Muscle of leg (tissue), 11 donors: ENCODE data around the gene GRIA4. TPM values are rescaled to one million over a fixed set of nuclear protein-coding genes. Genes with fewer than 3 reads are reported as not detected.
A peak's percentile ranks its signal among the peaks of the same experiment; 100 is the strongest.

Experiments used
- DNase-seq: peaks from one replicate; pipeline ENCODE4 v3.0.0; 2013
- H3K27ac ChIP-seq: one replicate; pipeline ENCODE4 v1.5.1; 2013; ENCODE audit warnings: mild to moderate bottlenecking, low read length, control low read depth
- H3K27me3 ChIP-seq: one replicate; pipeline ENCODE4 v1.6.1; 2013; ENCODE audit warnings: low read length; ENCODE audit not compliant: control insufficient read depth, insufficient read depth
- H3K36me3 ChIP-seq: one replicate; pipeline ENCODE4 v1.6.1; 2013; ENCODE audit warnings: low read length; ENCODE audit not compliant: control insufficient read depth, insufficient read depth
- H3K4me1 ChIP-seq: one replicate; pipeline ENCODE4 v1.6.1; 2013; ENCODE audit warnings: low read length; ENCODE audit not compliant: control insufficient read depth, insufficient read depth
- H3K4me3 ChIP-seq: one replicate; pipeline ENCODE4 v1.5.1; 2013; ENCODE audit warnings: low read length, control low read depth
- H3K9me3 ChIP-seq: replicated peaks from 2 replicates; pipeline ENCODE4 v1.6.1; 2013; ENCODE audit warnings: low read depth, low read length; ENCODE audit not compliant: control insufficient read depth
- WGBS: methylation state at CpG from one replicate; pipeline ENCODE4 v1.1.5; 2013; ENCODE audit warnings: missing lambda C conversion rate; ENCODE audit not compliant: insufficient coverage; 5-methylcytosine and 5-hydroxymethylcytosine counted together
- polyA plus RNA-seq, 8 donors: library from polyadenylated mRNA; unstranded; fragments of 120-200 nt; gene quantifications; one replicate each; pipeline versions ENCODE4 v1.2.1 to v1.2.3, GENCODE V29; 2013; ENCODE audit warnings: inconsistent platforms in 1 of 8, low replicate concordance in 1 of 8; ENCODE audit not compliant: insufficient read length in 8 of 8, insufficient read depth in 1 of 8
- total RNA-seq: library from RNA; stranded (reverse); fragments of 120-200 nt; gene quantifications from one replicate; pipeline ENCODE4 v1.2.4, GENCODE V29; 2013

GRIA4 gene
- total and polyA plus RNA-seq, 9 donors: 2.7 to 14.6 (median 7.8) TPM

DNA sequence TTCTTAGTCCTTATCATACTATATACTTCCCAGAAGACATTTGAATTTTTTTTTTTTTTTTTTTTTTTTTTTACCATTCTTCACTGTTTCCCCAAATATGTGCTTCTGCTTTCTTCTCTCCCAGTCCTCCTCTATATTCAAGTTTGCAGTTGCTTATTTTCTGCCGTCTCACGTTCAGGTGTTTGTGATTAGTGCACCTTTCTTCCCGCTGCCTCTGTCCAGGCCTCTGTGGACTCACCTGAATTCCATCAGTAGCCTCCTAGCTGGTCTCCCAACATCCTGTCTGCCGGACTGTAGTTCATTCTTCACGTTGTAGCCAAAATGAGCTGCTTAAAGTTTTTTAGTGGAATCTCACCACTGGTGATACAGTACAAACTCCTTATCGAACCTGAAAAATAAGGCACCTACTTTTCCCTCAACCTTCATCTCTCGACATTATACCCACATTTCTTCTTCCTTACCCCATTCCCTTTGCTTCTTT is 413.0 kb downstream of the GRIA4 start:
- no peaks in the 10 kb centered on the region for H3K36me3 ChIP-seq
- peaks cover 2% of the 10 kb centered on the region for H3K27me3 ChIP-seq
- H3K4me1 ChIP-seq: no peaks in the 10 kb centered on the region
- WGBS: 72% methylated on average over 6 of the region's 7 CpGs
- no peak for DNase-seq
- H3K4me3 ChIP-seq: peak overlapping the region; percentile 88
- peak overlapping the region; percentile 72 for H3K27ac ChIP-seq
- H3K9me3 ChIP-seq: no peaks in the 10 kb centered on the region

DNA sequence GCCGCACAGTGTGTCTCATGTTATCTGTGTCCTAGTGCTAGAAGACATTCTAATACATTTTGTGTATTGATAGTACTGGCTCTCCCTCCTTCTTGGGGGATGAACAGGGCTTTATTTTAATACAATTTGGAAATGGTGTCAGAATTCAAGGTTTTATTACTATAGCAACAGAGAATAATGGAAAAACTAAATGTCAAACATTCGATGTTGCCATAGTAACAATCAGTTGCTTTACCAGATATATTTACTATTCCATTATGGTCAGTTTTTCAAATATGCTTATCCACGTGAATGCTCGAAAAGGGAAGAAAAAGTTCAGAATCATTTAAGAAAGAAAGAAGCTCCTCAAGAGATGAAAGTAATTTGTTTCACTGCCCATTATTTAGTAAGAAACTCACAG is 420.7 kb downstream of the GRIA4 start:
- no peak overlapping the region for H3K4me3 ChIP-seq
- no peak for DNase-seq
- H3K27me3 ChIP-seq: no peaks in the 10 kb centered on the region
- no peaks in the 10 kb centered on the region for H3K36me3 ChIP-seq
- no peak overlapping the region for H3K27ac ChIP-seq
- no peaks in the 10 kb centered on the region for H3K9me3 ChIP-seq
- no peaks in the 10 kb centered on the region for H3K4me1 ChIP-seq
- WGBS: no CpG with 5 or more reads among the region's 4 CpGs

- H3K36me3 ChIP-seq: no peaks in the 10 kb centered on the region
- WGBS: 63% methylated on average over 1 of the region's 2 CpGs
- DNase-seq: no peak
- H3K27me3 ChIP-seq: no peaks in the 10 kb centered on the region
- no peaks in the 10 kb centered on the region for H3K4me1 ChIP-seq
- H3K27ac ChIP-seq: no peak overlapping the region
- H3K4me3 ChIP-seq: no peak overlapping the region
- H3K9me3 ChIP-seq: no peaks in the 10 kb centered on the region
These were observed 421.4 kb downstream of the GRIA4 start for GRCh38 chr11:106031202-106031810.
